Stimulated activated CD4-positive, alpha-beta T cell treated with anti-CD3 and anti-CD28 coated beads, Interleukin-2, amount 100 ng/mL, for 4 hours (primary cell): ENCODE results near the gene ODAD3.
"Not testable (repeated sequence)": the region's sequence is repeated elsewhere in the genome, so short reads cannot be mapped to it uniquely, and the experiment has no call there.

Experiments used
- DNase-seq: peaks from one replicate; pipeline ENCODE4 v3.0.0-alpha.2; 2020; ENCODE audit warnings: low read depth

The ODAD3 gene

DNA sequence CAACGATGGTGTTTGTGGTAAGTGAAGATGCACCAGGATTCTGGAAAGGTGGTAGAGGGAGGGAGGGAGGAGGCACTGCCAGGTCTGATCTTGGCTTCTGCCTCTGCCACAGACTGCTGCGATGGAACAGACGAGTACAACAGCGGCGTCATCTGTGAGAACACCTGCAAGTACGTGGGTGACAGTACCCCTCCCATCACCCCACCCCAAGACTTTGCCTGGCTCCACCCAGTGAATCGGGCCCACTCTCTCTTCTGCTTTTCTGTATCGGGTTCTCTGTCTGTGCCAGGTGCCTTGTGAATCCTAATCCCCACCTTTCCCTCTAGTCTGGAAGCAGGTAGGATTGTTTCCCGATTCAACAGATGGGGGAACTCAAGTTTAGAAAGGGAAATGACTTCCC, 3.0 kb upstream of the ODAD3 start:
- DNase-seq = no peak

DNA sequence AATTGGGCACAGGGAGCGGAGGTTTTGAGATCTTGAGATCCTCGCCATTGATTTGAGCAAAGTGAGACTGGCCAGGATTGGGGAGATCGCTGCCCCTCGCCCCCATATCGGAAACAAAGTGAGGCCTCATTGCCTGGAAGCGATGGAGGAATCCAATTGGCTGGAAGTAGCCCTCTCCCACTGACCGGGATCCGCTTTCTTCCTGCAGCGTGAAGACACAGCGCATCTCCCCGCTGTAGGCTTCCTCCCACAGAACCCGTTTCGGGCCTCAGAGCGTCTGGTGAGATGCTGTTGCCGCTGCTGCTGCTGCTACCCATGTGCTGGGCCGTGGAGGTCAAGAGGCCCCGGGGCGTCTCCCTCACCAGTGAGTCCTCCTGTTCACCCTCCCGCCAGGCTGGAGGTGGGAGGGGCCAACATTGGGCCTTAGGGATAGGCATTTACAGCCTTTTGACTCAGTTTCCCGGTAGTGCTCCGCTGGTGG, 952 bp upstream of the ODAD3 start:
- no peak for DNase-seq

DNA sequence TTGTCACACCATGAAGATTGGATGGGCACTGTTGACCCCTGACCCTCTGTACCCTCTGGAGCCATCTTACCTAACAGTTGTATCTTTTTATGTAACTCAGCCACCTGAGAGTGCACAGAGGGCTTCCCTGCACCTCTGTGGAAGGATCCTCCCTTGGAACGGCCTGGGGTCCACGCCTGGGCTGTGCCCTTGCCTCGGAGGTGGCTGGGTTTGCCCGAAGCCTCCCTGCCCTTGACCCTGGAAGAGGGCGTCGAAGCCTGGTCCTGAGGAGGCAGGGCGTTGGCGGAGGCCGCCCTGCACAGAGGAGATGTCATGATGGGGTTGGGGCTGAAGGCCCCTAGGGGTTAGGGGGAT, 241 bp downstream of the ODAD3 start:
- no peak for DNase-seq

DNA sequence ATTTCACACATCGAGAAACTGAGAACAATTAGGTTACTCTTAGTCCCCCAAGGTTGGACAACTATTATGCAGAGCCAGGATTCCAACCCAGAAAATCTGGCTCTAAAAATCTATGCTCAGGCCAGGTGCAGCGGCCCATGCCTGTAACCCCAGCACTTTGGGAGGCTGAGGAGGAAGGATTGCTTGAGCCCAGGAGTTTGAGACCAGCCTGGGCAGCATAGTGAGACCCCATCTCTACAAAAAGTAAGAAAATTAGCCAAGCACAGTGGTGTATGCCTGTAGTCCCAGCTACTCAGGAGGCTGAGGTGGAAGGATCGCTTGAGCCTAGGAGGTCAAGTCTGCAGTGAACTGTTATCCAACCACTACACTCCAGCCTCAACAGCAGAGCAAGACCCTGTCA, 1.4 kb downstream of the ODAD3 start:
- not testable (repeated sequence) for DNase-seq

DNA sequence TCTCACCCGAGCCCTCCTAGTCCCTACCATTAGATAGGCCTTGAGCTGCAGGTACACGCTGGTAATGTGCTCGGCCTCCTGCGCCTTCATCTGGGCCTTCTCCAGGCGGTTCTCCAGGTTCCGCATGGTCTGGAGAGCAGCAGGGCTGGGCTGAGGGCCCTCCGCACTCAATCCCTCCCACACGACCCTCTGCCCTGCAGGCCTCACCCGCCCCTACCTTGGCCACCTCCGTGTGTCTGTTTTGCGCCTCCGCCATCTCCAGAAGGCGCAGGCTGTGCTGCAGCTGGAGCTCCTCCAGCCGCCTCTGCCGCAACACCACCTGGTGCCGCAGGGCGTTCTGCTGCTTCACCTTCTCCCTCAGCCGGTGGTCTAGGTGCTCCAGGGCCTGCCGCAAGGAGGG, 8.3 kb downstream of the ODAD3 start:
- no peak for DNase-seq

DNA sequence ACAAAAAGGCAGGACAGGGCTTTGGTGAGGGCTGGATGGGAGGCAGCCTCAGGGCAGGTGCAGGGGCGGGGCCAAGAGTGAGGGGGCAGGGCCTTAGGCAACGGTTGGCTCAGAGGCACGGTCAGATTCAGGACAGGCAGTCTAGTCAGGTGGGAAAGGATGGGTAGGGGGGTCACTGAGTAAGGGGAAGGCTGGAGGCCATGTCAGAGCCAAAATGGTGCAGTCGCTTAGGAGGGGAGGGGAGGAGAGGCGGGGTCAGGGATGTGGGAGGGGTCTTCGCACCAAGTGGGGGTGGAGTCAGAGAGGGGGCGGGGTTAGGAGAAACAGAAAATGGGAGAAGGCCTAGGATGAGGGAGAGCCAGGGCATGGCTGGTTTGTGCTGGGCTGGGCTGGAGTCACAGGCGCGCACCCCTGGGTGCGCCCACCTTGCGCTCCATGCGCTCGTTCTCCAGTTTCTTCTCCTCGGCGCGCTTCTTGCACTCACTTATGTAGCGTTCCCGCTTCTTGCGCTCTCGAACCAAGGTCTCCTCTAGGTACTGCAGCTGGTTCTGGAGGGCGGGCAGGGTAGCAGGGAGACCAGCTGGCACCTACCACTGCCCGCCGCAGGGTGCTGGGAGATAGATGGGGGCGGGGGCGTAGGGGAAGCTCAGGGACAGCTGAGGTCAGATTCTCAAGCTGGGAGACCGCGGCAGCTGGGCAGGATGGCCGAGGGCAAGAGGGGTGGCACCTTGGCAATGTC, 9.0 kb downstream of the ODAD3 start:
- DNase-seq = no peak

DNA sequence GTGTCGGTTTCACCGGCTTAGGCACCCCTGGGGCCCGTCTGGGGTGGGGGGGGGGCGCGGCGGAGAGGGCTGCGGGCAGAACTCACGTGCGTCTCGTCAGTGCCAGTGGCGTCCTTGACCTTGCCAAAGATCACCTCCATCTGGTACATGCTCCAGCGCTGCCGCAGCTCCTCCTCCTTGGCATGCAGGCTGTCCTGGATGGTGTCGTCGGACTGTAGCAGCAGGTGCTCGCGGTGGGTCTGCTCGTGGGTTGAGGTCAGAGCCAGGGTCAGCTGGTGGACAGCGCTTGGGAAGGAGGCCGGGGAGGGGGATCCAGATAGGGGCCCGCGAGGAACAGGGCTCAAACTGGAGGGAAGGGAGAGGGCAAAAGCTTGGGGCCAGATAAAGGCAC, 11.1 kb downstream of the ODAD3 start:
- no peak for DNase-seq

DNA sequence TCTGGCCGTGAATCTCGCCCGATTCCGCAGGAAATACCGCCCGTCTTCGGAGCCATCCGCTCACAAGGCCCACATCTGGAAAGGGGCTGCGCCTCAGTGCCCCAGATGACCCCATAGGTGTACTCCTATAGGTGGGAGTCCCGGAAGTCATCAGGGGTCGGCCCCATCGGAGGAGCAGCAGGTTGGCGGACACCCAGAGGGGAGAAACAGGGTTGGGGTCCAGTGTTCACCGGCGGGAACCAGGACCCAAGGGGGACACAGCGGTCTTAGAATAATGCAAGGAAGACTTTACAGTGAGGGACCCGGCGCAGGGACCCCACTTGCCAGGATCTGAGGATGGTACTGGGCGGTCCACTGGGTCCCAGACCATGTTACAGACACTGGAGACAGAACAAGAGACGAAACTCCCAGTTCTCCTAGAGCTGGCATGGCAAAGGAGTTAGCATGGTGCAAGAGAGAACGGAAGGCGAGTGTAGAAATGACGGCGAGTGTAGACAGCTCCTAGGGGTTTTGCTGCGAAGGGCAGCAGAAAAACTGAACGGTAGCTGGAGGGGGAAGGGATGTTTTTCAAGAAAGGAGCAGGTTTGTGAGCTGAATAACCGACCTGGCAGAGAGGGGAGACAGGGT, 11.6 kb downstream of the ODAD3 start:
- no peak for DNase-seq

DNA sequence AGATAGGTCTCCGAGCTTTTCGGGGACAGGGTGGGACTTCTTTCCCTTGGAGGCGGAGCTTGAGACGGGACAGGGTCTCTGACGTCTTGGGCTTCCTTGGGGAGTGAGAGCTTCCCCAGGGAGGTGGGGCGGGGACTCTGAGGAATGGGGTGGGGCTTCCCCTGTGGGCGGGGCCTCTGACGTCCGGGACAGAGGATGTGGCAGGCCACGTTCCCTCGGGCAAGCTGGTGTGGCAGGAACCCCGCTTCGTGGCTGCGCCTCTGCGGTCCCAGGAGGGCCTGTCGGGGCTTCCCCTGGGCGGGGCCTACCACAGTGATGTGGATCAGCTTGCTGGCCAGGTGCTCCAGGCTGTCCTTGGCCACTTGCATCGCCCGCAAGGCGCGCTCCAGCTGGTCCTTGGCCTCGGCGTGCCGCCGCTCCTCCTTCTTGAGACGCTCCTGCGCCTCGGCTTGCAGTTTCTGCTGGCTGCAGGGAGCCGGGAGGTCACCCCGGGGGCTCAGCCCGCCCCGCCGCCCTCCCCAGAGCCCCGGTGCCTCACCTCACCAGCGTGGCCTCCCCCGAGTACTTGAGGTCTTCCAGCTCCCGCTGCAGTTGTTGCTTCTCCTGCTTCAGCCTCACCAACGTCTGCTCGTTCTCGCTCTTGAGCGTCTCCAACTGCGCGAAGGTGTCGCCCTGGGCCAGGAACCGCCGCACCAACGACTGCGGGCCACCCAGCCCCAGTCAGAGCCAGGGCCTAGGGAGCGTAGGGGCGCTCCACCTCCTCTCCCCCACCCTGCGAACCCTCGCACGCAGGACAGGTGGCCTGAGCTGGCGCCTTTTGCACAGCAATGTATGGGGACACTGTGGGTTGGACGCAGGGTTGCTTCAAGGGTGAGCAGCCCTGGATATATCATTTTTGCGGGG, 12.5 kb downstream of the ODAD3 start:
- DNase-seq = peak; percentile 38

DNA sequence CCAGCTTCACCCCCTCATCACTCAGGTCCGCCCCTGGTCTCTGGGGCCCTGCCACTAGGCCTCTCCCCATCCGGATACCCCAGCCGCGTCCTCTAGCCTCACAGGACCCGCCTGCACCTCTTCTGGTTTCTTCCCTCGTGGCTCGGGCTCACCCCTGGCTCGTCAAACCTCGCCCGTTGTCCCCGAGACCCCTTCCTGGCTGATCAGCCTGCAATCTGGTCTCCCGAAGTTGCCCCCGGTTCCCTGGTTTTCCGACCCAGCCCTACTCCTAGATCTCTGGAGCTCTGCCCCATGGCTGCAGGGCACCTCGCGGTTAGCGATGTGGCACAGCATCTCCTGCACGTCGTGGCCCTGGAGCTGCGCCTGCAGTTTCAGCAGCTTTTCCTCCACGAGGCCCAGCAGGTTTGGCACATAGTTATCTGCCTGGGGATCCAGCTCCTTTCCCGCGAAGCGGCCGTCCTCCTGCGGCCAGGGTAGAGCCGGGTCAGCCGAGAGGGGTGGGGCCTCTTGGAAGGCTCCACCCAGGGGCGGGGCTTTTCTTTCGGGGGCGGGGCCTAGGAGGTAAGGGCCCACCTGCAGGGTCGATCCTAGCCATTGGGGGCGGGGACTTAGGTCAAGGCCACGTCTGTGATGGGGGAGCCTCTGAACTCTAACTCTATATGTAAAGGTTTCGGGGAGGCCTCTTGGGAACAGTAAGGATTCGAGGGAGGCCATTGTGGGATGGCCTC, 13.4 kb downstream of the ODAD3 start:
- no peak for DNase-seq

DNA sequence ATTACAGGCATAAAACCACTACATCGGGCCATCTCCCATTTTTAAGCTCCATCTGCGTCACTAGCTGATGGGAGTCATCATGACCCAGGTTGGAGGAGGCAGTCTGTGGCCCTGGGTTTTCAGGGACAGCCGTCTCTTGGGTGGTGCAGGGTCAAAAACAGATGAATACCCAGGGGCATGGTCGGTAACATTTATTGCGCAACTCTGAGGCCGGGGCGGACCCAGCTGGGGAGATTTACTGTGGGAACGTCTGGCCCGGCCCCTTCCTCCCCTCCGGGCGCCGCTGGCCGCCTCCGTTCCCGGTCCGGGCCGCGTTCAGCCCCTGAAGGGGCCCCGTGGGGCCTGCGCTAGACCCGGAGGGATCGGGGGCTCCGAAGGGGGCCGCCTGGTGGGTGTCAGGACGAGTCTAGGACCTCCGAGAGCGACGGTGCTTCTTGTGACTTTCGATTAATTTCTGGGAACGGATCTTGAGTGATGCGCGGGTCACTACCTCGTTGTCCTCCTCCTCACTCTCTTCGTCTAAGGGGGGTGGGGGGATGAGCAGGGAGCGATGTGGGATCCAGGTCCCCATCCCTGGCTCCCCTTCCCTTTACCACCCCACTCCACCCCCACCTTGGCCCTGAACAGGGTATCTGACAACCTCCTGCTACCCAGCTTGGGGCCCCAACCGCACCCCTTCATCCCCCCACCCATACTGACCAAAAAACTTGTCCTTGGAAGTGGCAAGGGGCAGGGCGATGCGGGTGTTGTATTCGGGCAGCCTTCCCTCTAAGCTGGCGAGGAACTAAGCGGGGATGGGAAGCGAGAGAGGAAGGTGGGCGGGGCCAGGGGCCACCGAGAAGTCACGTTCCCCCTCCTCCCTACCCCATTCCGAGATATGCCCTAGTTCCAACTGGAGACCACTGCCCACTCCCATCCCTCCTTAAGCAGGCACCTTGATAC, 14.2 kb downstream of the ODAD3 start:
- no peak for DNase-seq

DNA sequence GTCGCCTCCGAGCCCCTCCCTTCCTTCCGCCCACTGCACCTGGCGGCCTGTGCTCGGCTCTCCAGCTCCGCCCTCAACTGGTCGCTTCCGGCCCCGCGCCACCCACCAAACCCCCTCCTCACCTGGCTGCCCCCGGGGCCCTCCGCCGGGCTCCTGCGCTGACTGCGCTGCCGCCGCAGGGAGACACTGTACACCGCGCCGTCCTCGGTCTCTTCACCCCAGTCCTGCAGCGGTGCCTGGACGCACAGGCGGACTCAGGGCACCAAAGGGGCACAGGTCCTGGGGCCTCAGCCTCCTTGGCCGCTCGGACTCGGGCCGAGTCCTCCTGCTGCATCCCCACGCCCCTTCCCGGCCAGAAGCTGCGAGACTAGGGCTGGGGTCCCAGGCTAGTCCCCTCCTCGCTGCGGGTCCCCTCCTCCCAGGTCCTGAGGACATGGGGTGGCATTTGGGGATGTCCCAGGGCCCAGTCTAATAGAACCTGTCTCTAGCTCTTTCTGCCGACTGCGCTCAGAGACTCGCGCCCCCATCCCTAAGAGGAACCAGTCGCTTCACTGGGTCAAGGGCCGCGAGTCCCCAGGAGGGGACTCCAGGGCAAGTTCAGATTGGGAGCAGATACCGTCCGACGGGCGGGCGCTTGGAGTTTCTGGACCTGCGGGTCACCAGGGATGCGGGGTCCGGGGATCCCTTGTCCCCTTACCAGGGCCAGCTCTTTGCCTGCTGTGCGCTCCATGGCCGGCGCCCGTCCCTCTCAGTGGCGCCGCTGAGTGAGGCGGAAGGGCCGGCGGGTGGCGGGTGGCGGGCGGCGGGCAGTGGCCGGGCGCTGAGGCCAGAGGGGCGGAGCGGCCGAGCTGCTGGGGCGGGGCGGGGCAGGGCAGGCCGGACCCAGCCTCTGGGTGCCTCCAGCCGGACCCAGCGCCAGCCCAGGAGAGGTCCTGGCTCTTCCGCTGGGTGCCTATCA, 16.1 kb downstream of the ODAD3 start, which contains the start of gene RGL3:
Gene RGL3, minus strand, starts transcription at position 766 of the 958 bp plus-strand sequence. Its CDS starts 36 bp downstream, at position 730.
- DNase-seq = no peak

DNA sequence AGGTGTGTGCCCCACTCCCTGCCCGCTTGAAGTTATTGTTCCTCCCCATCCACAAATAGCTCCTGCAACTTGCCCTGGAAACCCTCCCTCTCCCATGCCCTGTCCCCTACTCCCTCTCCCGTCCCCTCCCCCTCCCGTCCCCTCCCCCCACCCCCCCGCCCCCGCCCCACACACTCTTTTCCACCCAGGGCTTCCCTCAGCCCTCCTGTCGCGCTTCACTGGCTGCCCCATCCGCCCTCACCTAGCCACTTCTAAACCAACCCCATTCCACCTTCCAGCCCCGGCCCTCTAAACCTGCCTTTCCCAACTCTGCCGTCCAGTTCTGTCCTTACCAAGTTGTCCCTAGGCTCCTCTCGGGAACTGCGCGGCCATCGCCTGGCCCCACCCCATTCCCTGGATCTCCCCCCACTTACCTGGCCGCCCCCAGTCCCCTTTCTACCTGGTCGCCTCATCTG, 16.8 kb downstream of the ODAD3 start:
- DNase-seq = no peak

DNA sequence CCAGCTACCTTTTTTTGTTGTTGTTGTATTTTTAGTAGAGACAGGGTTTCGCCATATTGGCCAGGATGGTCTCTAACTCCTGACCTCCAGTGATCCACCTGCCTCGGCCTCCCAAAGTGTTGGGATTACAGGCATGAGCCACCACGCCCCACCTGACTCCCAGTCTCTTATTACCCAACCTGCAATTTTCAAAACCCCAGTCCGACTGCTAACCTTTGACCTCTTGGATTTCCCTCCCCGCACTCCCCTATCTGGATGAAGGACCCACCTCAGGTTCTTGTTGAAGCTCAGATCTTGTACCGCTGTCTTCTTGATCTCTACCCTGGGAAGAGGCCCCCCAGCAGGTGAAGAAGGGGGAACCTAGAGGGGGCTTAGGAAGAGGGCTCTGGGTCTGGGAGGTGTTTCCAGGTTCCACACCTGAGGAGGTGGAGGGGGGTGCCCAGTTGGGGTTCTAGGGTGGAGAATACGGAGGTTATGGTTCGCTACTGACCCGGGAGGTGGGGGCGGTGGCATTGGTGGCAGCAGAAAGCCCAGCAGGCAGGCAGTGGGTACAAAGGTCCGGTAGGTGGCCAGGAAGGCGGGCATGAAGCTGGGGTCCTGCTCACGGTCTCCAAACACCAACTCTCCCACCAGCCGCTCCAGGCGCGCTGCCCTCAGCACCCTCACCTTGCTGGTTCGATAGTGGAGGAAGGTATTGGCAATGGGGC, 18.4 kb downstream of the ODAD3 start:
- DNase-seq = no peak

DNA sequence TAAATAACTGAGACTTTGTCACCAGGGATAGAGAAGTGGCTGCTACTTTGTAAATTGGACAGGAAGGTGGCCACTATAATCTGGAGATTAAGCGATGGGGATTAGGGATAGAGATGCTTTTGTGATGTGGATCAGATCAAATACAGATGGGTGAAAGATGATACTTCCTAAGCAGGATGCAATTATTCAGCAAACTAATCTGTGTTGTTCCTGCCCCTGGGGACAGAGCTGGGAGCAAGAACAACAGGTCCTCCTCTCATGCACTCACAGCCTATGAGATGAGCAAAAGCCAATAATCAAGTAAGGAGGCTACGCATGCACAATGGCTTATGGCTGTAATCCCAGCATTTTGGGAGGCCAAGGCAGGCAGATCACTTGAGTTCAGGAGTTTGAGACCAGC, 20.4 kb downstream of the ODAD3 start:
- DNase-seq = no peak

DNA sequence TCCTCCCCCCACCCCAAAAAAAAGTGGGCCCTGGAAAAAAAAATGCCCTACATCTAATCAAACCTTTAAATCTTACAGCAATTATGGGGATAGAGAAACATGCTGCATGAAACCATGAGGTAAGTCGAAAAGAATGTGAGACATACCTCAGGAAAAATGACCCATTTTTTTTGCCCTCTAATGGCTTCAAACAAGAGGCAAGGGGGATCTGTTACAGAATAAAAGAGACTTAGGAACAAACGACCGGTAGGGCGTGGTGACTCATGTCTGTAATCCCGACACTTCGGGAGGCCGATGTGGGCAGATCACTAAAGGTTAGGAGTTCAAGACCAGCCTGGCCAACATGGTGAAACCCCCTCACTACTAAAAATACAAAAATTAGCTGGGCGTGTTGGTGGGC, 24.2 kb downstream of the ODAD3 start:
- DNase-seq = no peak

DNA sequence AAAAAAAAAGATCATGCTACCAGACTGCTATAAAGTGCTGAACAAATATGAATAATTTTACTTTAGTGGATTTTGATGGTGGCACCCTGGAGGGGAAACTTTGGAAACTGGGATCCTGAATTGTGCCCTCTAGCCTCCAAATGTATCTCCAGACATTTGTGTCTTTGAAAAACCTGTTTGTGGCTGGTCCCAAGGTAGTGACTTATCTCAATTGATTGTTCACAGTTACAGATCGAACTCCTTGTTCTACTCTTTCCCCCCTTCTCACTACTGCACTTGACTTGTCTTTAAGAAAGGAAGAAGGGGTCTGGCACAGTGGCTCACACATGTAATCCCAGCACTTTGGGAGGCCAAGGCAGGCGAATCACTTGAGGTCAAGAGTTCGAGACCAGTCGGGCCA, 26.3 kb downstream of the ODAD3 start:
- DNase-seq = no peak

DNA sequence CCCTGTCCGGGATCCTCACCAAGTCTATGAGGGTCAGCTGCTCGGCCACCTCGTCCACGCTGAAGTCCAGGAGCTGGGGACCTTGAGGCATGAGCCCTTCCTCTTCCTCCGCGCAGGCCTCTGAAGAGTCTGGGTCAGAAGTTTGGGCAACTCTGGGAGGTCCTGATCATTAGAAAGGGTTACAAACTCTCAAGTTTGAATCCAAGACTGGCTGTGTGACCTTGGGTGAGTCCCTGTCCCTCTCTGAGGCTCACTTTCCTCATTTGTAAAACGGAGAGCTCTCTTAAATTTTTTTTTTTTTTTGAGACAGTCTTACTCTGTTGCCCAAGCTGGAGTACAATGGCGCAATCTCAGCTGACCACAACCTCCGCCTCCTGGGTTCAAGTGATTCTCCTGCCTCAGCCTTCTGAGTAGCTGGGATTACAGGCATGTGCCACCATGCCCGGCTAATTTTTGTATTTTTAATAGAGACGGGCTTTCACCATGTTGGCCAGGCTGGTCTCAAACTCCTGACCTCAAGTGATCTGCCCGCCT, 28.2 kb downstream of the ODAD3 start:
- DNase-seq = not testable (repeated sequence)
